Measurements from ENCODE around the gene WNT1.

DNA sequence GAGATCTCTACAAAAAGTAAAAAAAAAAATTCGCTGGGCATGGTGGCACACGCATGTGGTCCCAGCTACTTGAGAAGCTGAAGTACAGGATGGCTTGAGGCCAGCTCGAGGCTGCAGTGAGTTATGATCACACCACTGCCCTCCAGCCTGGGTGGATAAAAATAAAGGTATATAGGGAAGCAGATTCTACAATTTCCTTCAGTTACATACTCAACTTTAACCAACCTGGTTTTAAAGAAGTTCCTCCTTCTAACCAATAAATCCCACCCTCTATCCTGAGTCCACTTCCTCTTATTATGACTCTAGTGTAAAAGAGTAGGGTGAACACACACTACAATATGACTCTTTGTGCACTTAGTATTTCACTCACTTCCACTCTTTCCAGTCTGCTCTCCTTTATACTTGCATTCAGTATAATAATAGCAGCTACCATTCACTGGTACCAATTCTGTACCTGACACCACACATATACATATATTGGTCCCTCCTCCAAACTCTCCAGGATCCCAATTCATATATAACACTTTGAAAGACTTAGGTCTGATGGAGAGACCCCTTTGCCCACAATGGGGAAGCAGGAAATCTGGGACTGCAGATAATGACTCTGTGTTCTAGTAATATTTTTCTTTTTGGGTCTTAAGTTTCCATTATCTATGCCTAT, 23.2 kb upstream of the WNT1 start:
- TF ChIP-seq, protein P1, sequence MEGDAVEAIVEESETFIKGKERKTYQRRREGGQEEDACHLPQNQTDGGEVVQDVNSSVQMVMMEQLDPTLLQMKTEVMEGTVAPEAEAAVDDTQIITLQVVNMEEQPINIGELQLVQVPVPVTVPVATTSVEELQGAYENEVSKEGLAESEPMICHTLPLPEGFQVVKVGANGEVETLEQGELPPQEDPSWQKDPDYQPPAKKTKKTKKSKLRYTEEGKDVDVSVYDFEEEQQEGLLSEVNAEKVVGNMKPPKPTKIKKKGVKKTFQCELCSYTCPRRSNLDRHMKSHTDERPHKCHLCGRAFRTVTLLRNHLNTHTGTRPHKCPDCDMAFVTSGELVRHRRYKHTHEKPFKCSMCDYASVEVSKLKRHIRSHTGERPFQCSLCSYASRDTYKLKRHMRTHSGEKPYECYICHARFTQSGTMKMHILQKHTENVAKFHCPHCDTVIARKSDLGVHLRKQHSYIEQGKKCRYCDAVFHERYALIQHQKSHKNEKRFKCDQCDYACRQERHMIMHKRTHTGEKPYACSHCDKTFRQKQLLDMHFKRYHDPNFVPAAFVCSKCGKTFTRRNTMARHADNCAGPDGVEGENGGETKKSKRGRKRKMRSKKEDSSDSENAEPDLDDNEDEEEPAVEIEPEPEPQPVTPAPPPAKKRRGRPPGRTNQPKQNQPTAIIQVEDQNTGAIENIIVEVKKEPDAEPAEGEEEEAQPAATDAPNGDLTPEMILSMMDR (IDR thresholded peaks at IDR 0.05; ENCODE audit: low read depth, low read length), result no peak
- no peak for TF ChIP-seq EZH2phosphoT487 (IDR thresholded peaks at IDR 0.05; ENCODE audit: low read depth)

Measured in OCI-LY3 (cell line).